GM20000 (cell line): ENCODE measurements around the gene ALG8.
"Not testable (repeated sequence)": the region's sequence is repeated elsewhere in the genome, so short reads cannot be mapped to it uniquely, and the experiment has no call there.

Experiments
- DNase-seq: peaks from one replicate; pipeline ENCODE4 v3.0.0; 2012; ENCODE audit warnings: low spot score
- CTCF ChIP-seq: IDR thresholded peaks from 2 replicates; pipeline ENCODE4 v1.5.1; 2012; ENCODE audit warnings: mild to moderate bottlenecking, control low read depth; ENCODE audit errors: extremely low read depth, missing control alignments

The ALG8 gene

GRCh38 chr11:78177216-78177615 is 37.8 kb upstream of the ALG8 start:
- no peak for DNase-seq
- TF ChIP-seq CTCF: no peak

DNA sequence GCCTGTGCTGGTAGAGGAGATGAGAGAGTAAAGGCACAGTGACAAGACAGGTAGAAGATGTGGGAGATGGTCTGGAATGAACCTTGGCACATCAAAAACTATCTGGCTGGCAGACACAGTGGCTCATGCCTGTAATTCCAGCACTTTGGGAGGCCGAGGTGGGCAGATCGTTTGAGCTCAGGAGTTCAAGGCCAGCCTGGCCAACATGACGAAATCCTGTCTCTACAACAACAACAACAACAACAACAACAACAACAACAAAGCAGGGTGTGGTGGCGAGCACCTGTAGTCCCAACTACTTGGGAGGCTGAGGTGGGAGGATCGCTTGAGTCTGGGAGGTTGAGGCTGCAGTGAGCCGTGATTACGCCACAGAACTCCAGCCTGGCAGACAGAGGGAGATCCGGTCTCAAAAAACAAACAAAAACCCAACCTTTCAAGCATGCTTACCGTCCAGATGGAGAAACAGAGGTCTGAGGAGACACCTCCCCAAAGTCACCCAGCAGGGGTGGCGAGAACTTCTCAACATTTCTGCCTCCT is 37.2 kb upstream of the ALG8 start:
- no peak for TF ChIP-seq CTCF

DNA sequence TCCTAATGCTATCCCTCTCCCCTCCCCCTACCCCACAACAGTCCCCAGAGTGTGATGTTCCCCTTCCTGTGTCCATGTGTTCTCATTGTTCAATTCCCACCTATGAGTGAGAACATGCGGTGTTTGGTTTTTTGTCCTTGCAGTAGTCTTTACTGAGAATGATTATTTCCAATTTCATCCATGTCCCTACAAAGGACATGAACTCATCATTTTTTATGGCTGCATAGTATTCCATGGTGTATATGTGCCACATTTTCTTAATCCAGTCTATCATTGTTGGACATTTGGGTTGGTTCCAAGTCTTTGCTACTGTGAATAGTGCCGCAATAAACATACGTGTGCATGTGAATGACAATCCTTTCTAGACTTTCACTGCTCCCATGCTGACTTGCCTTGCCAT is 36.4 kb upstream of the ALG8 start:
- DNase-seq: not testable (repeated sequence)

More for the DNA sequence above, 37.2 kb upstream of the ALG8 start:
- no peak for DNase-seq

DNA sequence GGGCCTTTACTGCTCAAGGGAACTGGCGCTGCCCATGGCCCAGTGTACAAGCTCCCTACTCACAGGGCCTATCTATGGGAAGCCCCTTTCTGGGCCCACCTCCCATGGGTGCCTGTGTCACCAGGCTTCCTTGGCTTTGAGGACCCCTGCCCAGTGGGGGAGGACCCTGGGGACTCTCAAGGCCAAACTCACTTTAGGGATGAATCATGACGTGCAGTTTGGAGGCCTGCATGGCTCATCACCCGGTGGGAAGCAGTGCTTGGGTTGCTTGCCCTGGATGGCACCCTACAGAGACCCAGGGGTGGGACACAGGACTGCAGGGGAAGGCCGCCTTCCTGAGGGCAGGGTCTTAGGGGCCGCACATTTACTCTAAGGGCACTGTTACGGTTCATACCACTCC is 32.5 kb upstream of the ALG8 start:
- no peak for TF ChIP-seq CTCF
- DNase-seq: no peak

GRCh38 chr11:78170874-78171549 is 31.6 kb upstream of the ALG8 start:
- no peak for TF ChIP-seq CTCF
- no peak for DNase-seq

- TF ChIP-seq CTCF: no peak
- DNase-seq: no peak
Measured at GRCh38 chr11:78170413-78170812, 31.0 kb upstream of the ALG8 start.

DNA sequence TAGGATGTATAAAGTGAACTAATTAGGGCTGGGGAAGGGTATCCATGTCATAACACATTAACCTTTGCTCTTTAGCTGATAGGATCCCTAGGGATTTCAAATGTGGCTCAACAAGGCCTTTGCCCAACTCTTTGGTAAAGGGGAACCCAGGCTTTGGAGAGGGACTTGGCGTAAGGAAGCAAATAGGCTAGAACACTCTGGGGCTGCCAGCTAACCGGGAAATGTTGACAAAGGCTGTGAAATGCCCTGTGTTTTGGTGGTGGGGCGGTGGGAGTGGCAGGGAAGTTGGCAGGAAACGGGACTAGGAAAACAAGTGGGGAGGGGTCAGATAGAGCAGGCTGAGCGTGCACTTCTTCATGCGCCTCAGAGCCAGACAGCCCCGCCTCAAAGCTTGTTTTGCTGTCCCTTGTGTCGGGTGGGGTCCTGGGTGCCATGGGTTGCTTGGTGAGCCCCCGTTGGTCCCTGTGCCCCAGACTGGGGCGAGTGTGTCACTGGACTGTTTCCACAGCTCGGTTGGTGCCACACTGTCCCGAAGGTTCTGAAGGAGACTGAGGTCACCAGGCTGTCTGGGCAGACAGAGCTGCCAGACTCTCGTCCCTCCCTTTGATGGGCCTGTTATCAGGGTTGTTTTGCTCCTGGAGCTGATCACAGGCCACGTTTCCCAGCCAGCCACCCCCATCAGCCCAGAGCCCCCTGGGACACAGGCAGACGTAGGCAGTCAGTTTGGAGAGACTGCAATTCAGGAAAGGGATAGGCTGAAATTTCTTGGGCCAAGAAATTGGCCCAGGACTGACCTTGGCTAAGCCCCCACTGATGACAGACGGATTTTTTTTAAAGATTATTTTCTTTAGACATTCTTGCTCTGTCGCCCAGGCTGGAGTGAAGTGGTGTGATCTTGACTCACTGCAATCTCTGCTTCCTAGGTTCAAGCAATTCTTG is 29.4 kb upstream of the ALG8 start:
- TF ChIP-seq CTCF: no peak
- no peak for DNase-seq
